Right lobe of liver (tissue), 4 donors: ENCODE data around the gene HDHD3.

ENCODE experiments used
- POLR2A ChIP-seq: fragments of 450-650 bp; IDR thresholded peaks from one replicate; pipeline ENCODE4 v1.6.1; 2017; ENCODE audit warnings: antibody characterized with exemption, mild to moderate bottlenecking
- TF ChIP-seq, protein P1 (sequence below), 4 donors: fragments of 200-600 bp in 3 of 4; fragments of 450-650 bp in 1 of 4; IDR thresholded peaks; one replicate each; pipeline versions ENCODE4 v1.5.1 to v1.8.0; 2016 to 2022; ENCODE audit warnings: antibody characterized with exemption in 4 of 4, mild to moderate bottlenecking in 2 of 4
- donor health status: DM: no; HTN: no; CAD: no.
- donor health status: DM: no; HTN: no; CAD: no.
- donor health status: DM: no; HTN: yes; CAD: no.

DNA sequence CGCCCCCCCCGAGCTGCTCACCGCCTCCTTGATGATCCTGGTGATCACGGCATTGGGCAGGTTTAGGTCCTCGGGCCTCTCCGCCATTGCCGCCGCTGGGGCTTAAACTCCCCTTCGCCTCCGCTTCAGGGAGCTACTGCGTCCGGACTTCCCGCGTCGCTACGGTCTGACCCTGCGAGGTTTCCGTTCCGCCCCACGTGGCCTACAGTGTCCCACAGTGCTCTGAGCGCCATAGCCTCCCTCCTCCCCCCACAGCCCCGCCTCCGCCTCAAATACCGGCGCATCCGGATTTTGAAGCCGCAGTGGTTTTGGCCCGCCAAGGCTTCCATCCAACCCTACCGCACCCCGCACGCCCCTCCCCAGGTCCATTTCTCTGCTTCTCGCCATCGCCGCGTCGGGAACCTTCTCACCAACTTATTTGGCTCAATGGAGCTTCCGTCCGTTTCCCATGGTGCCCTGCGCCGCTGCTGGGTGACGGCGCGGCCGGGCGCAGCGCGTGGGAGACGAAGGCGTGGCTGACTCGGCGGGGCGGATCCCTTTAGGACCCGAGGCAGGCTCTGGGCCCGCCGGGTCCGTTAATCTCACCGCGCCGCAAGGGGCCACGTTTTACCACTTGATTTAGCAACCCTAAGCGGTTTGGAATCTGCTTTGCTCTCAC is 33.5 kb upstream of the HDHD3 start, which contains the start of the genes C9orf43 and POLE3:
- TF ChIP-seq, protein P1, sequence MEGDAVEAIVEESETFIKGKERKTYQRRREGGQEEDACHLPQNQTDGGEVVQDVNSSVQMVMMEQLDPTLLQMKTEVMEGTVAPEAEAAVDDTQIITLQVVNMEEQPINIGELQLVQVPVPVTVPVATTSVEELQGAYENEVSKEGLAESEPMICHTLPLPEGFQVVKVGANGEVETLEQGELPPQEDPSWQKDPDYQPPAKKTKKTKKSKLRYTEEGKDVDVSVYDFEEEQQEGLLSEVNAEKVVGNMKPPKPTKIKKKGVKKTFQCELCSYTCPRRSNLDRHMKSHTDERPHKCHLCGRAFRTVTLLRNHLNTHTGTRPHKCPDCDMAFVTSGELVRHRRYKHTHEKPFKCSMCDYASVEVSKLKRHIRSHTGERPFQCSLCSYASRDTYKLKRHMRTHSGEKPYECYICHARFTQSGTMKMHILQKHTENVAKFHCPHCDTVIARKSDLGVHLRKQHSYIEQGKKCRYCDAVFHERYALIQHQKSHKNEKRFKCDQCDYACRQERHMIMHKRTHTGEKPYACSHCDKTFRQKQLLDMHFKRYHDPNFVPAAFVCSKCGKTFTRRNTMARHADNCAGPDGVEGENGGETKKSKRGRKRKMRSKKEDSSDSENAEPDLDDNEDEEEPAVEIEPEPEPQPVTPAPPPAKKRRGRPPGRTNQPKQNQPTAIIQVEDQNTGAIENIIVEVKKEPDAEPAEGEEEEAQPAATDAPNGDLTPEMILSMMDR (IDR thresholded peaks at IDR 0.05): no peak
- peak; percentile 82 for TF ChIP-seq POLR2A
